Measurements from ENCODE around the gene MPI.

GRCh38 chr15:74840851-74841775 lies 48.7 kb upstream of the MPI start:
- TF ChIP-seq CTCF (conservative IDR thresholded peaks at IDR 0.05; ENCODE audit: low read depth in 2 of 2) (no peak), CREB1 (CRISPR knock-in tag; IDR thresholded peaks at IDR 0.05; ENCODE audit: low read depth) (no peak), POLR2AphosphoS5 (IDR thresholded peaks at IDR 0.05; ENCODE audit: low read depth) (no peak), EZH2 (IDR thresholded peaks at IDR 0.05; ENCODE audit: low read depth, unreplicated experiment) (no peak)

All from GM23338 (cell line).